HG03439 (cell line): Measurements from ENCODE around the gene PHF5A.

Experiments used
- ATAC-seq: cut with Tn5 transposase; IDR thresholded peaks from one replicate; pipeline ENCODE4 v1.9.1; 2021; ENCODE audit warnings: mild to moderate bottlenecking, moderate library complexity; ENCODE audit not compliant: unreplicated experiment

Gene PHF5A

GRCh38 chr22:41468381-41469217 lies at the start of gene PHF5A, which contains the start of gene ACO2:
PHF5A (minus strand) TSS chr22:41468692; CDS start chr22:41468653, 39 bp downstream.
ACO2 (plus strand) TSS chr22:41469117; CDS start chr22:41469147, 30 bp downstream.
- ATAC-seq, result peak; percentile 89

GRCh38 chr22:41518048-41518347 lies 49.5 kb upstream of the PHF5A start:
- no peak for ATAC-seq

GRCh38 chr22:41517172-41518047 lies 48.9 kb upstream of the PHF5A start:
- no peak for ATAC-seq

- no peak for ATAC-seq
Observed at GRCh38 chr22:41516462-41516861, 48.0 kb upstream of the PHF5A start.

GRCh38 chr22:41513391-41513790 lies 44.9 kb upstream of the PHF5A start:
- no peak for ATAC-seq

GRCh38 chr22:41512421-41513194 lies 44.1 kb upstream of the PHF5A start:
- ATAC-seq, result no peak

- no peak for ATAC-seq
Observed at GRCh38 chr22:41511521-41511968, 43.1 kb upstream of the PHF5A start.

- no peak for ATAC-seq
Observed at GRCh38 chr22:41508770-41509170, 40.3 kb upstream of the PHF5A start.

- ATAC-seq, result no peak
Observed at GRCh38 chr22:41507330-41508063, 39.0 kb upstream of the PHF5A start.

GRCh38 chr22:41505511-41506220 lies 37.2 kb upstream of the PHF5A start:
- no peak for ATAC-seq

- no peak for ATAC-seq
Observed at GRCh38 chr22:41504816-41505215, 36.3 kb upstream of the PHF5A start.

- no peak for ATAC-seq
Observed at GRCh38 chr22:41504397-41504796, 35.9 kb upstream of the PHF5A start.

- no peak for ATAC-seq
Observed at GRCh38 chr22:41501209-41501608, 32.7 kb upstream of the PHF5A start.

- no peak for ATAC-seq
Observed at GRCh38 chr22:41500303-41500702, 31.8 kb upstream of the PHF5A start.

GRCh38 chr22:41499624-41500280 lies 31.3 kb upstream of the PHF5A start:
- ATAC-seq, result no peak

- ATAC-seq, result no peak
Observed at GRCh38 chr22:41498303-41498835, 29.9 kb upstream of the PHF5A start.

GRCh38 chr22:41491374-41492100 lies 23.0 kb upstream of the PHF5A start:
- ATAC-seq, result no peak
